Right atrium auricular region (tissue), 2 donors: ENCODE data around the gene MSL3. TPM values are rescaled to one million over a fixed set of nuclear protein-coding genes. Genes with fewer than 3 reads are reported as not detected.

ENCODE experiments used
- DNase-seq: peaks from one replicate; pipeline ENCODE4 v3.0.0-alpha.2; 2019; ENCODE audit warnings: low spot score
- H3K27ac ChIP-seq, 2 donors: fragments of 200-600 bp; sonication (generic); 1 replicate in 1 of 2; 2 replicates in 1 of 2; pipeline ENCODE4 v1.5.1; 2016 to 2019
- H3K27me3 ChIP-seq, 2 donors: fragments of 200-600 bp; sonication (generic); one replicate each; pipeline versions ENCODE4 v1.5.1 to v1.6.0; 2017 to 2019
- H3K36me3 ChIP-seq: fragments of 200-600 bp; sonication (generic); one replicate; pipeline ENCODE4 v1.5.1; 2016
- H3K4me1 ChIP-seq, 2 donors: fragments of 200-600 bp; sonication (generic); one replicate each; pipeline versions ENCODE4 v1.5.1 to v1.6.0; 2017 to 2019
- H3K4me3 ChIP-seq, 2 donors: fragments of 200-600 bp; sonication (generic); 1 replicate in 1 of 2; 2 replicates in 1 of 2; pipeline ENCODE4 v1.5.1; 2017 to 2019; ENCODE audit warnings: mild to moderate bottlenecking in 1 of 2, moderate library complexity in 1 of 2
- H3K9me3 ChIP-seq, 2 donors: fragments of 200-600 bp; sonication (generic); one replicate each; pipeline ENCODE4 v1.5.1; 2019
- CTCF ChIP-seq, 2 donors: fragments of 200-600 bp; sonication (generic); IDR thresholded peaks; one replicate each; pipeline ENCODE4 v1.5.1; 2019; ENCODE audit warnings: antibody characterized with exemption in 2 of 2
- total RNA-seq, 2 donors: library from RNA; depleted of rRNA; stranded (reverse); fragments of >200 nt; gene quantifications; one replicate each; pipeline ENCODE4 v1.1.0, GENCODE V29; 2016

The MSL3 gene
- total RNA-seq, 2 donors from 2014 or later: 11.4 to 13.2 TPM

- H3K27ac ChIP-seq: no peak overlapping the region
- no peak for TF ChIP-seq CTCF (IDR thresholded peaks at IDR 0.05)
Measured at GRCh38 chrX:11786862-11787261, 28.8 kb downstream of the MSL3 start.

GRCh38 chrX:11787564-11787963, 29.5 kb downstream of the MSL3 start:
- H3K27ac ChIP-seq: no peak overlapping the region
- peak overlapping the region in 1 of 2 donors; percentile 14 for H3K4me3 ChIP-seq

More at GRCh38 chrX:11786862-11787261, 28.8 kb downstream of the MSL3 start:
- no peaks in the 10 kb centered on the region for H3K9me3 ChIP-seq
- no peaks in the 10 kb centered on the region for H3K36me3 ChIP-seq
- DNase-seq: no peak
- no peaks in the 10 kb centered on the region for H3K4me1 ChIP-seq
- H3K27me3 ChIP-seq: no peaks in the 10 kb centered on the region
- H3K4me3 ChIP-seq: no peak overlapping the region

GRCh38 chrX:11789809-11790208, 31.8 kb downstream of the MSL3 start:
- no peaks in the 10 kb centered on the region for H3K27me3 ChIP-seq
- no peaks in the 10 kb centered on the region for H3K9me3 ChIP-seq
- H3K4me1 ChIP-seq: no peaks in the 10 kb centered on the region
- H3K4me3 ChIP-seq: no peak overlapping the region
- no peak for DNase-seq
- TF ChIP-seq CTCF (IDR thresholded peaks at IDR 0.05): no peak
- H3K36me3 ChIP-seq: no peaks in the 10 kb centered on the region
- no peak overlapping the region for H3K27ac ChIP-seq

More at GRCh38 chrX:11787564-11787963, 29.5 kb downstream of the MSL3 start:
- H3K9me3 ChIP-seq: no peaks in the 10 kb centered on the region
- H3K4me1 ChIP-seq: no peaks in the 10 kb centered on the region
- no peaks in the 10 kb centered on the region for H3K27me3 ChIP-seq
- TF ChIP-seq CTCF (IDR thresholded peaks at IDR 0.05): peak in 1 of 2 donors; percentile 62
- peak; percentile 62 for DNase-seq
- H3K36me3 ChIP-seq: no peaks in the 10 kb centered on the region

- no peak overlapping the region for H3K27ac ChIP-seq
- no peak overlapping the region for H3K4me3 ChIP-seq
- H3K9me3 ChIP-seq: no peaks in the 10 kb centered on the region
- H3K4me1 ChIP-seq: no peaks in the 10 kb centered on the region
- no peak for DNase-seq
- H3K27me3 ChIP-seq: no peaks in the 10 kb centered on the region
- H3K36me3 ChIP-seq: no peaks in the 10 kb centered on the region
- TF ChIP-seq CTCF (IDR thresholded peaks at IDR 0.05): no peak
Measured at GRCh38 chrX:11791090-11791489, 33.1 kb downstream of the MSL3 start.

- H3K4me3 ChIP-seq: no peak overlapping the region
- DNase-seq: no peak
- no peak for TF ChIP-seq CTCF (IDR thresholded peaks at IDR 0.05)
- no peaks in the 10 kb centered on the region for H3K9me3 ChIP-seq
- no peaks in the 10 kb centered on the region for H3K27me3 ChIP-seq
- no peaks in the 10 kb centered on the region for H3K4me1 ChIP-seq
- H3K36me3 ChIP-seq: no peaks in the 10 kb centered on the region
- no peak overlapping the region for H3K27ac ChIP-seq
Measured at GRCh38 chrX:11791537-11791936, 33.5 kb downstream of the MSL3 start.
